HG03565 (cell line): ENCODE data around the gene NINL.
A peak's percentile ranks its signal among the peaks of the same experiment; 100 is the strongest.
"Not testable (repeated sequence)": the region's sequence is repeated elsewhere in the genome, so short reads cannot be mapped to it uniquely, and the experiment has no call there.

Experiments used
- ATAC-seq: cut with Tn5 transposase; IDR thresholded peaks from one replicate; pipeline ENCODE4 v1.9.1; 2021; ENCODE audit warnings: mild to moderate bottlenecking, moderate library complexity; ENCODE audit not compliant: unreplicated experiment

NINL gene

DNA sequence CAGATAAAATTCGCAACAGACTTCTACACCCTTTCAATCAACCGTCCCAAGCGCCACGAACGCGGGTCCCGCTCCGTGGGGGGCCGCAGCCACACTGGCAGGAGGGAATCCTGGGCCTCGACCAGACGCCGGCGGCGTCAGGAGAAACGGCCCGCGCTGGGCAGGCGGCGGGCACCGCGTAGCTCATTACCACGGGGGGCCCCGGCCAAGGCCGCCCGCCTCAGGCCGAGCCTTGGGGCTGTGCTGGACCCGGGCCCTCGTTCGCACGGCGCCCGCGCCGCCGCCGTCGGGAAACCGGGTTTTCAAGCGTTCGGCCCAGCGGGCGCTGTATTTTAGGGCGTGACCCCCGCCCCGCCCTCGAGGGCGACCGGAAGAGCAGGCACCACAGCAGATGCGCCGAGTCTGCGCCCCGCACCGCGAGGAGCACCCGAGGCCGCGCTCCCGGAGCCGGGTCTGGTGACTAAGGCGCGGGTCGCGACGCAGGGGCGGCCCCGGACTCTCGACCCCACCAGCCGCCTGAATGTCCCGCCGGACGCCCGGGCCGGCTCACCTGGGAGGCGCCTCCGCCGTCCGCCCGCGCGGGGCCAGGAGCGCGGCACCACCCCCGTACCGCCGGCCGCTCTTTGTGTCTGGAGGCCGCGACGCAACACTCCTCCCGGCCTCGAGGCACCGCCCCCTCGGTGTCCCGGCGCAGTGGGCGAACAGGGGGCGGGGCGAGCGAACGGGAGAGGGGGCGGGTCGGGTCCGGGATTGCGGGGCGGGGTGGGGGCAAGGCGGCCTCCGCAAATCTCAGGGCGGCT is at the start of gene NINL:
NINL (minus strand) TSS at position 627 of the 800 bp plus-strand sequence. CDS start 58,944 bp downstream, outside the sequence.
- ATAC-seq, result no peak

DNA sequence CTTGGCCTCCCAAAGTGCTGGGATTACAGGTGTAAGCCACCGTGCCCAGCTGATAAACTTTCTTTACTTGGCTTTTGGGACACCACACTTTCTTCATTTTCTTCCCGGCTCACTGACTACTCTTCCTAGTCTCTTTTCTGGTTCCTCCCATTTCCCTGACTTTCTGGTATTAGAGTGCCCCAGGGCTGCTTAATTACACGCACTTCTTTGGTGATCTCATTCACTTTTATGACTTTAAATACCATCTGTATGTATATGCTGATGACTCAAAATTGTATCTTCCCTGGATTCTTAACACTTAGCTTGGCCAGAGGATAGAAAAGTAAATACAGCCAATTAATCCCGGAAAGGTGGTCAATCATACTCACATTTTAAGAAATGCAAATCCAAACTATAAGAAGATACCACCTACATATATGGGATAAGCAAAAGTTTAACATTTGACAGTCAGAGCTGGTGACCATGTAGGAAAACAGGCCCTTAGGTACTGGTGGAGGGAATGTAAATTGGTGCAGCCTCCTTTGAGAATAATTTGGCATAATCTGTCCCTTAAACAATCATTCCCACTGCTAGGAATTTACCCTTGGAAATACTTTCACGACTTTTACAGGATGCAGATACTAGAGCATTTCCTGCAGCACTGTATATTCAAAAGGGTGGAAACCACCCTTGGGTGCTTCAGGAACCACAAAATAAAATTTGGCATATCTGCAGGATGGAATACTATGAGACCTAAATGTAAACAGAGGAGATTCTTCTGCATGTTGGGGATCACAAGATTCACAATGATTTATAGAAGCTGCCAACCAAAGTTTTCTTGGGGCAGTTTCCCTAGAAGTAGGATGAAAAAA is 47.8 kb upstream of the NINL start:
- ATAC-seq, result no peak

DNA sequence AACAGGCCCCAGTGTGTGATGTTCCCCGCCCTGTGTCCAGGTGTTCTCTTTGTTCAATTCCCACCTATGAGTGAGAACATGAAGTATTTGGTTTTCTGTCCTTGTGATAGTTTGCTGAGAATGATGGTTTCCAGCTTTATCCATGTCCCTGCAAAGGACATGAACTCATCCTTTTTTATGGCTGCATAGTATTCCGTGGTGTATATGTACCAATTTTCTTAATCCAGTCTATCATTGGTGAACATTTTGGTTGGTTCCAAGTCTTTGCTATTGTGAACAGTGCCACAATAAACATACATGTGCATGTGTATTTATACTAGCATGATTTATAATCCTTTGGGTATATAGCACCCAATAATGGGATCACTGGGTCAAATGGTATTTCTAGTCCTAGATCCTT is 45.3 kb upstream of the NINL start:
- not testable (repeated sequence) for ATAC-seq

DNA sequence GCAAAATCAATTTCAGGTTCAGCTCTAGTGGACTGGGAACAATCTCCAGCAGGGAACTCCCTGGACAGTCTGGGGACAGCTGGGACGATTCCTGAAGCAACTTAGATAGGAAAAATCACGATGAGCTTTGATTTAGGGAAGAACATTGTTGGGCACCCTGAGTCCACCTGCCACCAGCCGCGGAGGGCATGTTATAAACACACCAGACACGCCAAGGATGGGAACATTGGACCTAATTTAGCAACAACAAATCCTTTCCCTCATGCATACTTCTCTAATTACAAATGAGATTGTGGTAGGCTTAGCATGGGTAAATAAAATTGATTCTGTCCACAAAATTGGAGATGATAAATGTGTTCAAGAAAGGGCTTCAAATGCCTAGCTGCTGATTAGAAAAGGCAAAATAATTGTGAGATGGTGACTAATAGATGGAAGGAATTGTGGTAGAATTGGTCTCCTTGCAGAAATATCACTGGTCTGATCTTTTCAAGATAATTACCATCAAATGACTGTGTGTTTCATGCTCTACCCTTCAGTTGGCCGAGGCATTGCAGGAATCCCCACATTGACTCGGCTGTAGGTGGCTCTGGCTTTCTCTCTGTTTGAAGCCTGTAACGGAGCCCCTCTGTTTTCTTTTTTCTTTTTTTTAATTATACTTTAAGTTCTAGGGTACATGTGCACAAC is 44.6 kb upstream of the NINL start:
- ATAC-seq, result no peak

DNA sequence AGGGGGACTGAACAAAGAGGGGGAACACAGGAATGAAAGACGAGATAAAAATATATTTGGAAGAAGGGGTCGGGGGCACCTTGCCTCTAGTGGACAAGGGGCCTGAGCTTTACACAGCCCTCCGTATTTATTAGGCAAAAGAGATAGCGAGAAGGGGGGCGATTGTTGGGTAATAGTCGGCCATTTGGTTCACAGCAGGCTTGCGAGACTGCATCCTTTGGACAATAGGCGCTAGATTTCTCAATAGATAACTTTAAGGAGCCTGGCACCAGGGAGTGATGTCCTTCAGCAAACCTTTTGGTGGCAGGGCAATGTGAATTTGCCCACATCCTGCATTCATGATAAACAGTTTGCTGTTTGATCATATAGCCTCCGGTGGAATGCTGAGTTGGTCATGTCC is 41.4 kb upstream of the NINL start:
- ATAC-seq, result no peak

DNA sequence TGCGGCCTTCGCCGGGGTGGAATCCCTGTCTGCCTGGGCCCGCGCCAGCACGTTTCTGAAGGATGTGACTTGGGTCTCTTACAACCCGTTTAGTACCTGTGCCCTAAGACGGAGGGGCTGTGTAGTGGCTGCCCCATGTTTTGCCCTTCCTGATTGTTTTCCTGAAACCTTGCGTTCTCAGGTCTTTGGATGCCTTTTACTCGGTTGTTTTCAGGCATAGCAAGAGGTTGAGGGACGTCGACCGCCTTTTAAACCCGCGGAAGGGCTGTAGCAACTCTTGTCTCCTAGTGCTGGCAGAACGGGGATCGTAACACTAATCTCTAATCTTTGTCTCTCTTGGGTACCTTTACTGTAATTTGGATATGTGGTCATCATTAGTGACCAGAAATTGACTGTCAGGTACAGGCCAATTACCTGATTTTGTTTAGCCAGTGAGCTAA is 39.2 kb upstream of the NINL start:
- no peak for ATAC-seq

DNA sequence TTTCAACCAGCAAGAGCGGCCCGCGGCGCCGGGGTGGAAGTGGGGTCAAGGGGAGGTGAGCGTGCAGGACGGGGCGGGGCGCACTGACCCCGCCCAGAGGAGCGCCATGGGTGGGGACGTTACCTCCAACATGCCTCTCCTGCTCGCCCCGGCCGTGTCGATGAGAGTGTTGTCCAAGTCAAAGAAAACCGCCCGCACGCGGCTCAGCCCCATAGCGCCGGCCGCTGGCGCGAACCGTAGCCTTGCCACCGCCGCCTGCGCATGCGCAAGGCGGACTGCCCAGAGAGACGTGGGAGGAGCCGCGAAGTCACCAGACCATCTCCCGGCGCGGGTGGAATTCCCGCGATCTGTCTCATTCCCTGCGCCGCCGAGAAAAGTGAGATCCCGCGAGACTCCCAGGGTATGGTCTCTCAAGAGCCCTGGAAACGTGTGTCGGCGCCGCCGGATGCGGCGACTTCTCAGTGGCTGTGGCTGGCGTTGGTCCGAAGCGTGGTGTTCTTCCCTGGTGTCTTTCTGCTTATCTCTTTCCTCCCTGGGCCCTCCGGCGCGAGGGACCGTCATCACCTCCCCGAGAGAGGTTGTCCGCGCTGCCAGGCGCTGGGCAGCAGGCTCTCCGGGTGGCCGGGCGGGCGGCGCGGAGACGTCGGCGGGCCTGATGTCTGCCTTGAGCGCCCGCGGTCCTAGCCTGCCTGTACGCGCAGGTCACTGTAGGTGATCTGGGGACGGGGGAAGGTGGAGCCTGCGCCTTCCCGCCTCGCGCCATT is 38.6 kb upstream of the NINL start, which contains the start of gene NANP:
NANP (minus strand) TSS at position 279 of the 764 bp plus-strand sequence; CDS start at position 213, 66 bp downstream.
- peak; percentile 80 for ATAC-seq

DNA sequence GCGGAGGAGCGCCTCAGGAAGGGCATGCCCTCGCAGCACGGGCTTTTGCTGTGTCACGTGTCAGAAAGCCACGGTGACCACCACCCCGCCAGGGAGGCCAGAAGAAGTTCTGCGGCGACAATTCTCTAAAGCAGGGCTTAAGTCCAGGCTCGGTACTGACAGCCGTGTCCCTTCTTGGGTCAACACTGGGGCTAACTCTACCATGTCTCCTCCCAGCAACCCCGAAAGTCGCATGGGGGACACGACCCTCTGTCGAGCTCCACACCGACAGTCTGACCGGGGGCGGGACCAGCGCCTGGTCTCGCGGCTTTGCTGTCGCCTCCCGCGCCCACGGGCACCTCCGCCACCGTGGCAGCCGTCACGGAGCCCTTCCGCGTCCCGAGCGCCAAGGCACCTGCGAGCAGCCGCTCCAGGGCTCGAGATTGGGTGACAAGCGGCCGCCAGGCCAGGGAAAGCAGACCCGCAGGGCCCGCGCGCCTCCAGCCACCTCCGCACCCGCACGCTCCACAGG is 37.9 kb upstream of the NINL start:
- peak; percentile 11 for ATAC-seq

DNA sequence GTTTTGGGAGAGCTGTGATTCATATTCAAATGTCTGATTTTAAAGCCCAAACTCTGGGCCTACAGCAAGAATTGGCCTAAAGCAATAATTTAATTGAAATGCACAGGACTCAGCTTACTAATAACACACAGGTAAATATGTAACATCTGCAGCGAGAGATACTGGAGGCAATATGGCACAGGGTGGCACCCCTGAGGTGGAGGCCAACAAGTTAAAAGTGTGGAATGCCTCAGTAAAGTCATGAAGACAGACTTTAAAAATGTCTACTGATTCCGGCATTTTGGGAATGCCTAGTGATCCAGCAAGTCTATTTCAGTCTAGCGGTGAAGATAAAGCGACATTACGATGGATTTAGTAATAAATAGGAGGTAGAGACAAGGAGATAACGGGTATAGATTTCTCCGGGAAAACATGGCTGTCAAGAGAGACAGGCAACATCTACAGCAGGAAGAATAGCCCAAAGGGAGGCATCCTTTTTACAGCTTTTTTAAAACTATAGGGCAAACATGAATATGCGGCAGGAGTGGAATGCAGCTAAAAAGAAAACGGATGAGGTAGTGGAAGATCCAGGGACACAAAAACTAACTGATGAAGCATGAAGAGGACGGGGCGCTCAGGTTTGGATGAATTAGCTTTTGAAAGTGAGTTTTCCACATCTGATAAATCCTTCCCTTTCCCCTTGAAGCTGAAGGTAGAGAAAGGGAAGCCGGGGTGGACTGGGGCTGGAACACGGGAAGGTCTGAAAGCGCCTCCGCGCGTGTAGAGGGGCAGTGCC is 37.3 kb upstream of the NINL start:
- ATAC-seq, result no peak

DNA sequence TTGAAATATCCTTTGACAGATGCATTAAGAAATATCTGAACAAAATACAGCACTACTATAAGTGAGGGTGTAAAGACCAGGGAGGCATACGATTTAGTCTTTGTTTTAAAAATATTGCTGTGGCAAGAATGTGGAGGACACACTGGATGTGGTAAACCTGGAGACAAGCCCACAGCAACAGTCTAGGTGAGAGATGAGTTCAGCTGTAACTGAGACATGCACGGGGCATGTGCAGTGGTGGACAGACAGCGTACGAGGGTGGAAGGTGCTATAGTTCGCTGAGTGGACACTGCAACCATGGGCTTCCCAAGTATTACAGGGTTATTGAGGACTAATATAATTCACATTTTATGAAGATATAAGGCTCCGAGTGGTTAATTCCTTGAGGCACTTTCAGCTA is 36.7 kb upstream of the NINL start:
- no peak for ATAC-seq

DNA sequence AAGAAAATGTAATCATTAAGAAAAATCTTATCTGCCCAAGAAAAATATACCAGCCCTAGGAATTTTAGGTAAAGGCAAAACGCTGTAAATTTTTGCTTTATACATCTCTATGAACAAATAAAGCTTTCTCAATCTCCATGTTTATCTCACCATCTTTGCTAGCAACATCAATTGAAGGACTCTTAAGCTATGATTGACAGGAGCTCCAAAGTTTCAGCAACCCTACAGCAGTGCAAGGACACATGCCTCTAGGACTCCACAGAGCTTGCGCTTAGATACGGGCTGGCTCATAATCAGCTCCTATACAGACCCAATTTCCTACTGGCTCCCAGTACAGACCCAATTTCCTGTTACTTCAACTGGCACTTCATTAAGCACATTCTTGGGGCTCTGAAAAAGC is 34.2 kb upstream of the NINL start:
- no peak for ATAC-seq

DNA sequence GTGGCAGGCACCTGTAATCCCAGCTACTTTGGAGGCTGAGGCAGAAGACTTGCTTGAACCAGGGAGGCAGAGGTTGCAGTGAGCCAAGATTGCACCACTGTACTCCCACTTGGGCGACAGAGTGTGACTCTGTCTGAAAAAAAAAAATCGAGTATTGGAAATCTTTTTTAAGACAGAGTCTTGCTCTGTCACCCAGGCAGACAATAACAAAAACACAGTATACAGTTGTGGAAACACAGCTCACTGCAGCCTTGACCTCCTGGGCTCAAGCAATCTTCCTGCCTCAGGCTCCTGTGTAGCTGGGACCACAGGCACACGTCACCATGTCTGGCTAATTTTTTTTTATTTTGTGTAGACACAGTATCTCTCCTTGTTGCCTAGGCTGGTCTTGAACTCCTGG is 23.4 kb upstream of the NINL start:
- no peak for ATAC-seq

DNA sequence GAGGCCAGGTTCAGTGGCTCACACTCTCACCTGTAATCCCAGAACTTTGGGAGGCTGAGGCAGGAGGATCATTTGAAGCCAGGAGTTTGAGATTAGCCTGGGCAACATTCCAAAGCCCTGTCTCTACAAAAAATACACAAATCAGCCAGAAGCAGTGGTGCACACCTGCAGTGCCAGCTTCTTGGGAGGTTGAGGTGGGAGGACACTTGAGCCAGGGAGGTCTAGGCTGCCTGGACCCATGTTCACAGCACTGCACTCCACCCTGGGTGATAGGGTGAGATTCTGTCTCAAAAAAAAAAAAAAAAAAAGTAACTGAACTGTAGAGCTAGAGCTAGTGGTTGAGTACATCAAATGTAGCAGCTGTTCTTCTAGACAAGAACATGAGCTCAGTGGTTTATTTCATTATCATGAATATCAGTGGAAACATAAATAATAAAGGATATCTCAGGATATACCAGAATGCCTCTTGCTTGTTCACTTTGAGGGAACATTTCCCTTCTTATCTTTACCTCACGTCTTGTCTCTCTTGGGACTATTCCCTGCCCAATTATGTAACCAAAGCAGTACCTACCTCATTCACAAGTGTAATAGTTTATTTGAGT is 20.9 kb upstream of the NINL start:
- ATAC-seq, result no peak

DNA sequence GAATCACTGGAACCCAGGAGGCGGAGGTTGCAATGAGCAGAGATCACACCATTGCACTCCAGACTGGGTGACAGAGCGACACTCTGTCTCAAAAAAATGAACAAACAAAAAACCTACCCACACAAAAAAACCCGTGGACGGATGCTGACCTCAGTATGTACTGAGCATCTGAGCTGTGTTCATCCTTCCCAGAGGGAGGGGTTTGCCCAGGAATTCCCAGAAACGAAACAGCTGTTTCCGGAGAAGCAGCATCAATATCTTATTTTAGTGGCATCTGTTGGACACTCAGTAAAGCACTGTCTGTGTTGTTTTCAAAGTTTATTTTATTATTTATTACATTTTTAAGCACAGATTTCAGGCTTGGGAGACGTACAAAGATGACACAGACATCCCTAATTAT is 19.8 kb upstream of the NINL start:
- no peak for ATAC-seq

DNA sequence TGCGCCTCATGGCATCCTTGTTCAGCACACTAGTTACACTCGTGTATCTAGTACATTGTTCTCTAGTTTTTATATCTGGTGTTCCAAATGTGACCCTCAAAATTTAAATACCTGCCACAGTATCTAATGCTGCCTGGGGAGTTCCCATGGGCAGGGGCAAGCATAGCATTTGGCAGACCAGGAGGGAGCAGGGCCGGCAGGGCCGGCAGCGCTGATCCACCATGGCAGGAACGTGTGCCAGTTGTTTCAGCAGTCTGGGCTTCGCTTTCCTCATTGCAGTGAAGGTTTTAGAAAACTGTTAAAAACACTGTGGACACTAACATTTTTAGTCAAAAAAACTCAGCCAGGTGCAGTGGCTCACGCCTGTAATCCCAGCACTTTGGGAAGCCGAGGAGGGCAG is 19.3 kb upstream of the NINL start:
- no peak for ATAC-seq

DNA sequence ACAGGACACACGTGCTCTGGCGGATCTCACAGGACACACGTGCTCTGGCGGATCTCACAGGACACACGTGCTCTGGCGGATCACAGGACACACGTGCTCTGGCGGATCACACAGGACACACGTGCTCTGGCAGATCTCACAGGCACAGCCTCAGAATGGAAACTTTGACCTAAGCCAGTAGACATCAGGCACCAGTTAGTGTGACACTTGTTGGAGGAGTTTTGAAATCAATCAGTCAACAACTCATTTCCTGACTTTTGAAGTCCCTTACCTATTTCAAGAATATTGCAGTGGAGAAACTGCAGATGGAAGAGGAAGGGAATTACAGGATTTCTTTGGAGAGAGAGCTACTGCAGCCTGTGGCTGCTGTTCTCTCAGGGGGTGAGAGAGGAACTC is 17.6 kb upstream of the NINL start:
- ATAC-seq, result not testable (repeated sequence)

DNA sequence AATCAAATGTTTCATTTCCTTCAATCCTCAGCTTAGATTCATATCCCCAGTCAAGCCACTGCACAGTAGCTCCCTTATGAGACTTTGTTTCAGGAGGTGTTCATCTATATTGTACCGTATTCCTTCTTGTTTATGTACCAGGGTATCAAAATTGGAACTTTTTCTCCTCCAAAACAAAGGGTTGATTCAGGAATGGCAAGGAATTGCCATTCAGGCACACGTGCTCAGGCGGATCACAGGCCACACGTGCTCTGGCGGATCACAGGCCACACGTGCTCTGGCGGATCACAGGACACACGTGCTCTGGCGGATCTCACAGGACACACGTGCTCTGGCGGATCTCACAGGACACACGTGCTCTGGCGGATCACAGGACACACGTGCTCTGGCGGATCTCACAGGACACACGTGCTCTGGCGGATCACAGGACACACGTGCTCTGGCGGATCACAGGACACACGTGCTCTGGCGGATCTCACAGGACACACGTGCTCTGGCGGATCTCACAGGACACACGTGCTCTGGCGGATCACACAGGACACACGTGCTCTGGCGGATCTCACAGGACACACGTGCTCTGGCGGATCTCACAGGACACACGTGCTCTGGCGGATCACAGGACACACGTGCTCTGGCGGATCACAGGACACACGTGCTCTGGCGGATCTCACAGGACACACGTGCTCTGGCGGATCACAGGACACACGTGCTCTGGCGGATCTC is 17.0 kb upstream of the NINL start:
- ATAC-seq, result not testable (repeated sequence)

DNA sequence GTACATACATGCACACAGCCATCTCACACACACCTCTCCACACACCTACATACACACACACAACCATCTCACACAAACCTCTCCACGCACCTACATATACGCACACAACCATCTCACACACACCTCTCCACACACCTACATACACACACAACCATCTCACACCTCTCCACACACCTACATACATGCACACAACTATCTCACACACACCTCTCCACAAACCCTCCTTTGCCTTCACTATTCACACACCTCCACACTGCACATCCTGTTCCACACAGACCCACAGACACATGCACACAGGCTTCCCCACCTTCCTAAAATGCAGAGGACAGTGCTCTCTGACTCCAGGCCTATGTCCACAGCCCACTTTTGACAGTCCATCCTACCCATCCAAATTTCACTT is 16.3 kb upstream of the NINL start:
- ATAC-seq, result no peak

DNA sequence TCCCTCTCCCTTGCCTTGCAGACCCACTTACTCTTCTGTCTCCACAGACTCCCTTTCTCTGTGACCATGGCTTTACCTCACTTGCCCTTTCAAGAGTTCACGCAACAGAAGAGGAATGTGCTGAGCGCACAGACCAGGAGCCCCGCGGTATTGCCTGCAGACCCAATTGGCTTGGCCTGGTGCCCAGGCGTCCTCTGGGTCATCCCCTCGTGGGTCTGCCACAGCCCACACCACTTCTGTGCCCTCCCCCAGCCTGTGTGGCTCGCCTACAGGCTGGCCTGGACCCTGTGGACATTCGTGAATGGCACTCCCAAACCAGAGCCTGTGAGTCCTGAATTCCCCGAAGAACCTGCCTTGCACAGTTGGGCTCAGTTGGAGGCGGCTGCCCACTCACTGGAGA is 15.3 kb upstream of the NINL start:
- no peak for ATAC-seq
